ENCODE measurements around the gene DLK2. TPM values are rescaled to one million over a fixed set of nuclear protein-coding genes. Genes with fewer than 3 reads are reported as not detected.
A peak's percentile ranks its signal among the peaks of the same experiment; 100 is the strongest.

DLK2 gene
- total and polyA plus RNA-seq, 2 of the 13 experiments (the other 11 are each of a cell fraction or from before 2014, with no cell fraction given) = 1.2 to 3.8 TPM

DNA sequence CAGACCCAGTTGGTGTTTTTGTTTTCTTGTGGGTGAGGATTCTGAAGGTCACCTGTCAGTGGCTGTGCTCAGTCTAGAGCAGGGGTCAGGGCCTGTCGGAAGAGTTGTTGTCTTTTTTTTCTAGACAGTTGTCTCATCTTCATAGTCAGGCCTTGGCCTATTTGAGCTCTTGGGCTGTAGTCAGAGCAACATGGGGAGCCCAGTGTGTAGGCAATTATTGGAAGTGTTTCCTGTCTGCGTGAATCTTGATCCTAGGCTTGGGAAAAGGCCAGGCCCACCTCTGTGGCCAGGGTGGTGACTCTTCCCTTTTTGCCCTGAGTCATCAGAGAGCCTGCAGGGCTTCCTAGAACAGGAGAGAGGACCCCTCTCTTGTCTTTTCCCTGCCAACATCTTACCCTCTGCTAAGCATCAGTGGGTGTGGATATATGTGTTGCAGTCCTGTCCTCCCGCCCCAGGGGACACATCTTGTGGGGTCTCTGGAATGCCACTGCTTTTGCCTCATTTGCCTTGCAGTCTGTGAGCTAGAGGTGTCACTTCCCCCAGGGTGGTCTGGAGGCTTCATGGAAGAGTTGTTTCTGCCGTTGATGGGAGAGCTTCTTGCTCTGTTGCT, 33.4 kb upstream of the DLK2 start (continued):
- no peak for TF ChIP-seq ZNF740 (CRISPR knock-in tag; IDR thresholded peaks at IDR 0.05)
- peak; percentile 90 for TF ChIP-seq RARA (CRISPR knock-in tag; IDR thresholded peaks at IDR 0.05)
- no peak for TF ChIP-seq FIP1L1 (IDR thresholded peaks at IDR 0.05; ENCODE audit: borderline replicate concordance, insufficient read depth, low read depth, low read length)
- TF ChIP-seq ATF5 (CRISPR knock-in tag; IDR thresholded peaks at IDR 0.05; ENCODE audit: low read depth) = no peak
- no peak for TF ChIP-seq ZNF18 (CRISPR knock-in tag; IDR thresholded peaks at IDR 0.05; ENCODE audit: insufficient replicate concordance)
- TF ChIP-seq TBX2 (CRISPR knock-in tag; IDR thresholded peaks at IDR 0.05; ENCODE audit: borderline replicate concordance) = no peak; the same call in 1 of the 2 replicates
- no peak for TF ChIP-seq ZNF446 (CRISPR knock-in tag; IDR thresholded peaks at IDR 0.05)
- TF ChIP-seq HIC2 (CRISPR knock-in tag; IDR thresholded peaks at IDR 0.05; ENCODE audit: low read depth) = no peak
- TF ChIP-seq NR2F1 (CRISPR knock-in tag; IDR thresholded peaks at IDR 0.05) = peak; percentile 64 to 65; a peak in 3 of 4 replicates
- TF ChIP-seq ZBTB1 (CRISPR knock-in tag; IDR thresholded peaks at IDR 0.05; ENCODE audit: borderline replicate concordance) = no peak
- peak; percentile 87 for TF ChIP-seq MEF2D (CRISPR knock-in tag; IDR thresholded peaks at IDR 0.05)
- no peak for TF ChIP-seq HMGA1 (CRISPR knock-in tag; conservative IDR thresholded peaks at IDR 0.05)
- no peak for TF ChIP-seq KLF6 (CRISPR knock-in tag; IDR thresholded peaks at IDR 0.05)
- no peak for TF ChIP-seq RELA (CRISPR knock-in tag; IDR thresholded peaks at IDR 0.05)
- TF ChIP-seq, protein P1, sequence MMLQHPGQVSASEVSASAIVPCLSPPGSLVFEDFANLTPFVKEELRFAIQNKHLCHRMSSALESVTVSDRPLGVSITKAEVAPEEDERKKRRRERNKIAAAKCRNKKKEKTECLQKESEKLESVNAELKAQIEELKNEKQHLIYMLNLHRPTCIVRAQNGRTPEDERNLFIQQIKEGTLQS (CRISPR knock-in tag; IDR thresholded peaks at IDR 0.05) = no peak
- TF ChIP-seq ZNF530 (CRISPR knock-in tag; IDR thresholded peaks at IDR 0.05; ENCODE audit: low read depth) = no peak
- no peak for TF ChIP-seq PCBP1 (IDR thresholded peaks at IDR 0.05; ENCODE audit: borderline replicate concordance, low read depth, low read length)
- TF ChIP-seq ONECUT2 (CRISPR knock-in tag; IDR thresholded peaks at IDR 0.05) = no peak
- TF ChIP-seq HOXA9 (CRISPR knock-in tag; IDR thresholded peaks at IDR 0.05; ENCODE audit: borderline replicate concordance) = no peak
- TF ChIP-seq FOXC1 (CRISPR knock-in tag; IDR thresholded peaks at IDR 0.05; ENCODE audit: borderline replicate concordance) = no peak
- TF ChIP-seq ZNF160 (CRISPR knock-in tag; IDR thresholded peaks at IDR 0.05) = no peak
- TF ChIP-seq, protein P2, sequence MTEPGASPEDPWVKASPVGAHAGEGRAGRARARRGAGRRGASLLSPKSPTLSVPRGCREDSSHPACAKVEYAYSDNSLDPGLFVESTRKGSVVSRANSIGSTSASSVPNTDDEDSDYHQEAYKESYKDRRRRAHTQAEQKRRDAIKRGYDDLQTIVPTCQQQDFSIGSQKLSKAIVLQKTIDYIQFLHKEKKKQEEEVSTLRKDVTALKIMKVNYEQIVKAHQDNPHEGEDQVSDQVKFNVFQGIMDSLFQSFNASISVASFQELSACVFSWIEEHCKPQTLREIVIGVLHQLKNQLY (CRISPR knock-in tag; IDR thresholded peaks at IDR 0.05) = no peak
- no peak for TF ChIP-seq RARG (CRISPR knock-in tag; IDR thresholded peaks at IDR 0.05; ENCODE audit: low read depth)
- no peak for TF ChIP-seq DMAP1 (CRISPR knock-in tag; IDR thresholded peaks at IDR 0.05)
- no peak for TF ChIP-seq ZFP41 (CRISPR knock-in tag; IDR thresholded peaks at IDR 0.05; ENCODE audit: borderline replicate concordance)
- no peak for TF ChIP-seq RFX5 (IDR thresholded peaks at IDR 0.05; ENCODE audit: low read depth, low read length)
- TF ChIP-seq FOXO1 (CRISPR knock-in tag; IDR thresholded peaks at IDR 0.05) = peak; percentile 81; the same call in 1 of the 2 replicates
